Activated B cell treated with CpG ODN at 0.5 μM for 24 hours (primary cell): ENCODE results near the gene KIF26B. TPM values are rescaled to one million over a fixed set of nuclear protein-coding genes. Genes with fewer than 3 reads are reported as not detected.

Experiments used
- ATAC-seq: fragments of 200-7000 bp; cut with Tn5 transposase; one replicate; pipeline ENCODE4 v1.10.0; 2021; ENCODE audit warnings: low read depth, mild to moderate bottlenecking, moderate library complexity
- CTCF ChIA-PET: fragments of 350-600 bp; sonication (Branson Sonifier 250); formaldehyde crosslinking; loops from one replicate; lab custom pipeline; 2021; ENCODE audit warnings: antibody characterized with exemption; lab: Charles Lee
- POLR2A ChIA-PET: fragments of 350-600 bp; sonication (Branson Sonifier 250); formaldehyde crosslinking; loops from one replicate; lab custom pipeline; 2021; ENCODE audit warnings: antibody characterized with exemption; lab: Charles Lee
- DNase-seq: peaks from one replicate; pipeline ENCODE4 v3.0.0; 2022
- H3K27ac Mint-ChIP-seq: one replicate; pipeline ENCODE4 v1.8.0; 2020; ENCODE audit warnings: mixed read lengths
- H3K27me3 Mint-ChIP-seq: one replicate; pipeline ENCODE4 v1.8.0; 2021; ENCODE audit warnings: mixed read lengths
- H3K36me3 Mint-ChIP-seq: one replicate; pipeline ENCODE4 v1.8.0; 2021; ENCODE audit warnings: low read depth, mixed read lengths
- H3K4me1 Mint-ChIP-seq: one replicate; pipeline ENCODE4 v1.8.0; 2021; ENCODE audit warnings: mixed read lengths
- H3K4me3 Mint-ChIP-seq: one replicate; pipeline ENCODE4 v1.8.0; 2020; ENCODE audit warnings: mild to moderate bottlenecking, mixed read lengths
- H3K9me3 Mint-ChIP-seq: one replicate; pipeline ENCODE4 v1.8.0; 2020; ENCODE audit warnings: mixed read lengths
- intact Hi-C: fragments of 100-400 bp; cut with micrococcal nuclease; formaldehyde crosslinking; loops from one replicate; pipeline ENCODE4 v1.15.1; 2024
- total RNA-seq: library from RNA; stranded (reverse); gene quantifications from 2 replicates; pipeline ENCODE4 v1.2.3, GENCODE V29; 2022
- TF ChIP-seq, protein P1 (sequence below): fragments of 200-600 bp; IDR thresholded peaks from one replicate; pipeline ENCODE4 v1.8.0; 2022; ENCODE audit warnings: antibody characterized with exemption, mild to moderate bottlenecking

KIF26B gene
- total RNA-seq, 1 donor from 2014 or later: 1.7 TPM

DNA sequence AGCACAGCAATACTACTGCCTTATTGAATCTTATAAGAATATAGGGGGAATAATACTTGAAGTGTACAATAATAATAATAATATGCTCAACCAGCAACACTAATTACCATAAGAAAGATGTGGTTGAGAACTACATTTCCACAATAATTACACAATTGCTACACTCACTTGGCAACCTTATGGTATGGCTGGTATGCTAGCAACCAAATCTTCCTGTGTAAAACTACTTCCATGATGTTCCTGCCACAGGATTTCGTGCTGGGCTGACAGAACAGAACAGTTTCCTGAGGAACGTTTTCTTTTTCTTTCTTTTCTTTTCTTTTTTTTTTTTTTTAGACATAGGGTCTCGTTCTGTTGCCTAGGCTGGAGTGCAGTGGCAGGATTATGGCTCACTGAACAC is 50.6 kb downstream of the KIF26B start:
- TF ChIP-seq, protein P1, sequence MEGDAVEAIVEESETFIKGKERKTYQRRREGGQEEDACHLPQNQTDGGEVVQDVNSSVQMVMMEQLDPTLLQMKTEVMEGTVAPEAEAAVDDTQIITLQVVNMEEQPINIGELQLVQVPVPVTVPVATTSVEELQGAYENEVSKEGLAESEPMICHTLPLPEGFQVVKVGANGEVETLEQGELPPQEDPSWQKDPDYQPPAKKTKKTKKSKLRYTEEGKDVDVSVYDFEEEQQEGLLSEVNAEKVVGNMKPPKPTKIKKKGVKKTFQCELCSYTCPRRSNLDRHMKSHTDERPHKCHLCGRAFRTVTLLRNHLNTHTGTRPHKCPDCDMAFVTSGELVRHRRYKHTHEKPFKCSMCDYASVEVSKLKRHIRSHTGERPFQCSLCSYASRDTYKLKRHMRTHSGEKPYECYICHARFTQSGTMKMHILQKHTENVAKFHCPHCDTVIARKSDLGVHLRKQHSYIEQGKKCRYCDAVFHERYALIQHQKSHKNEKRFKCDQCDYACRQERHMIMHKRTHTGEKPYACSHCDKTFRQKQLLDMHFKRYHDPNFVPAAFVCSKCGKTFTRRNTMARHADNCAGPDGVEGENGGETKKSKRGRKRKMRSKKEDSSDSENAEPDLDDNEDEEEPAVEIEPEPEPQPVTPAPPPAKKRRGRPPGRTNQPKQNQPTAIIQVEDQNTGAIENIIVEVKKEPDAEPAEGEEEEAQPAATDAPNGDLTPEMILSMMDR: no peak
- H3K27ac Mint-ChIP-seq: no peak overlapping the region
- peaks cover 19% of the 10 kb centered on the region for H3K9me3 Mint-ChIP-seq
- DNase-seq: no peak
- H3K36me3 Mint-ChIP-seq: no peaks in the 10 kb centered on the region
- intact Hi-C loops: no loop called here
- H3K27me3 Mint-ChIP-seq: no peaks in the 10 kb centered on the region
- no peaks in the 10 kb centered on the region for H3K4me1 Mint-ChIP-seq
- no peak for ATAC-seq
- CTCF ChIA-PET: no interaction called here
- no peak overlapping the region for H3K4me3 Mint-ChIP-seq
- POLR2A ChIA-PET: no interaction called here

DNA sequence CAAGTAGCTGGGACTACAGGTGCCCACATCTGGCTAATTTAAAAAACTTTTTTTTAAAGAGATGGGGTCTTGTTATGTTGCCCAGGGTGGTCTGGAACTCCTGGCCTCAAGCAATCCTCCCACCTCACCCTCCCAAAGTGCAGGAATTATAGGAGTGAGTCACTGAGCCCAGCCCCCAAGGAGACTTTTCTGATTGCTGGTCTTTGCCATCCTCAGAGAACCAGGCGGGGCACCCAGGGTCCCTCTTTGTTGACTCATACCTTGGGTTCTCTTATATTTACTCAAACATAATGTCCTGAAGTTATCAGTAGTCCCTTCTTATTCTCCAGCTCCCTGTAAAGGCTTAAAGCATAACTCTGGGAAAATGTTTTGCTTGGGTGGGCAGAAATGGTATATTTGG is 51.1 kb downstream of the KIF26B start:
- no peaks in the 10 kb centered on the region for H3K36me3 Mint-ChIP-seq
- POLR2A ChIA-PET: no interaction called here

DNA sequence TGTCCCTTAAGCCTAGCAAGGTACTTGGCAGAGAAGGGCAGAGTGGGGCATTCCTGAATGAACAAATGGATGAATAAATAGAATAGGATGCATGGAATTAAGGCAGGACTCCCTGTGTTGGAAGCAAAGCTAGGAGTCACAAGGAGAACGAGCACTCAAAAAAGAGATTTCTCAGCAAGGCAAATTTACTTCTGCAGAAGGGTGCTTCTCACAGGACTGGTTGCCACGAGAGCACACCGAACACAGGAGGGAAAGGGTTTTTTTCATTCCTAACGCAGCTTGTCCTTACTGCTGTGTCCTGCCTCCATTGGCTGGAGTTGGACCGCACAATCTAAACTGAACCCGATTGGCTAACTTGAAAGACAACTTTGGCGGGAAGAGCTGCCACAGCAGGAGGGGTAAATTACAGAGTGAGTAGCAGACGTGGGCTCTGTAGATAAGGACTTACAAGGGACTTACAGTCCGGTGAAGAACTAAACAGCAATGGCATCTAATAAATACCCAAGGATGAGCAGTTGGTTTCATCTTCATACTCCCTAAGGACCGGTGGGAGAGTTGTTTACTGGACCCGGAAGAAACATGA is 52.4 kb downstream of the KIF26B start:
- Mint-ChIP-seq H3K27me3 (no peaks in the 10 kb centered on the region), H3K9me3 (peaks cover 19% of the 10 kb centered on the region), H3K36me3 (no peaks in the 10 kb centered on the region), H3K4me3 (no peak overlapping the region), H3K27ac (no peak overlapping the region), H3K4me1 (no peaks in the 10 kb centered on the region)
- DNase-seq (no peak), ATAC-seq (no peak)
- CTCF ChIA-PET: no interaction called here
- intact Hi-C loops: no loop called here
- TF ChIP-seq, protein P1: no peak
- POLR2A ChIA-PET: no interaction called here

More for the DNA sequence above, 51.1 kb downstream of the KIF26B start:
- Mint-ChIP-seq H3K9me3 (peaks cover 19% of the 10 kb centered on the region), H3K27me3 (no peaks in the 10 kb centered on the region), H3K4me1 (no peaks in the 10 kb centered on the region), H3K4me3 (no peak overlapping the region), H3K27ac (no peak overlapping the region)
- DNase-seq: no peak
- TF ChIP-seq, protein P1: no peak
- CTCF ChIA-PET: no interaction called here
- intact Hi-C loops: no loop called here
- ATAC-seq: no peak

DNA sequence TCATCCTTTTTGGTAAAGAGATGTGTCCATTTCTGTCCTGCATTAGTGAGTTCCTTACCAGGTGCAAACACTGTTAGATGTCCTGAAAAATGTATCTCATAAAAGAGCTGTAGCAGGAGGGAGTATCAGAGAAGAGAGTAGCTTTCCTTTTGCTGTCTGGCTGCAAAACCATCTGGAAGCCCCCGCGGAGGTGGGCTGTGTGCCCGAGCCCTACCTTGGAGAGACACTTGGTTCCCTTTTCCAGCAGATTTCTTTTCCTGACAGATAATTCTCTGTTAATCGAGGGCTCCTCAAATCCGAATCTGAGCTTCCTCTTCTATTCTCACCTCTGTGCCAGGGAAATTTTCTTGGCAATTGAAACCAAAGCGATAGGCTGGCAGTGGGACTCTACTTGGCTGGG is 53.0 kb downstream of the KIF26B start:
- H3K9me3 Mint-ChIP-seq: peaks cover 19% of the 10 kb centered on the region
- intact Hi-C loops: no loop called here
- POLR2A ChIA-PET: no interaction called here
- CTCF ChIA-PET: no interaction called here
- no peak overlapping the region for H3K4me3 Mint-ChIP-seq
- no peaks in the 10 kb centered on the region for H3K4me1 Mint-ChIP-seq
- no peak overlapping the region for H3K27ac Mint-ChIP-seq
- ATAC-seq (no peak), DNase-seq (no peak)
- TF ChIP-seq, protein P1: no peak
- no peaks in the 10 kb centered on the region for H3K27me3 Mint-ChIP-seq
- H3K36me3 Mint-ChIP-seq: no peaks in the 10 kb centered on the region

DNA sequence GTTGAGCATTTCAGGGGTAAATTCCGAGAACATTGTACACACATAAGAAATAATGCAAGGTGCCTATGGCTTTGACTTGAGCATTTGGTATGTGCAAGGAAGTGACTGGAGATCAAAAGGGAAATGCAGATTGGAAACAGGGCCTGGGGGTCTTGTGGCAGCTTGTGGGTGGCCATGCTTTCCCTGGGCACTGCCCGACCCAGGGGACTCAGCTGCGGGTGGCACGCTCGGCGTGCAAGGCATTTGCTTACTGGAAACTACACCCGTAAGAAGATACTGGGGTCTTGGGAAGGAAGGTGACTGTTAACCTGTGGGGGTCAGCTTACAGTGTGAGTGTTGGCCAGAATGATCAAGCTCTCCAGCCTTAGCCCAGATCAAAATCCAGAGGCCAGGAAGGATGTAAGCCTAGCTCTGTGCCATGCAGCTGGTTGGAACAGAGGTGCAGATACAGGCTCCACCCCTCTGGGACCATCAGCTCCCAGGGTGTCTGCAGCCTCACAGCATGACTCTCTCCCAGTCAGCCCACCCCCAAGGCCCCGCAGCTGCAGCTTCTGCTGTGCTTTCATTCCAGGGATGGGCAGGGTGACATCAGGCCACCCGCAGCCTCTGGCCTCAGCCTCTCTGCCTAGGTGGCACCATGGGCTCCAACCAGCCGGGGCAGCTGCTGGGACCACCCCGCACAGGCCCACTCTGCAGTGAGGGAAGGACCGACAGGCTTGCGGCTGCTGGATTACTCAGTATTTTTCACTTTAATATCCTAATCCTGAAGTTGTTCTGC is 55.1 kb downstream of the KIF26B start:
- no peaks in the 10 kb centered on the region for H3K4me1 Mint-ChIP-seq
- H3K4me3 Mint-ChIP-seq: no peak overlapping the region
- peaks cover 19% of the 10 kb centered on the region for H3K9me3 Mint-ChIP-seq
- H3K27ac Mint-ChIP-seq: no peak overlapping the region
- POLR2A ChIA-PET: no interaction called here
- DNase-seq: no peak
- intact Hi-C loops: no loop called here
- H3K27me3 Mint-ChIP-seq: no peaks in the 10 kb centered on the region
- TF ChIP-seq, protein P1: no peak
- no peaks in the 10 kb centered on the region for H3K36me3 Mint-ChIP-seq
- ATAC-seq: no peak
- CTCF ChIA-PET: no interaction called here
